GM12874 (cell line): ENCODE data around the gene ARHGEF17.

Source experiments
- TF ChIP-seq, protein P1 (sequence below): IDR thresholded peaks from 2 replicates; pipeline ENCODE4 v1.5.1; 2011; ENCODE audit warnings: low read depth, mild to moderate bottlenecking, control low read depth, low read length, moderate library complexity; ENCODE audit not compliant: insufficient read depth

ARHGEF17 gene

DNA sequence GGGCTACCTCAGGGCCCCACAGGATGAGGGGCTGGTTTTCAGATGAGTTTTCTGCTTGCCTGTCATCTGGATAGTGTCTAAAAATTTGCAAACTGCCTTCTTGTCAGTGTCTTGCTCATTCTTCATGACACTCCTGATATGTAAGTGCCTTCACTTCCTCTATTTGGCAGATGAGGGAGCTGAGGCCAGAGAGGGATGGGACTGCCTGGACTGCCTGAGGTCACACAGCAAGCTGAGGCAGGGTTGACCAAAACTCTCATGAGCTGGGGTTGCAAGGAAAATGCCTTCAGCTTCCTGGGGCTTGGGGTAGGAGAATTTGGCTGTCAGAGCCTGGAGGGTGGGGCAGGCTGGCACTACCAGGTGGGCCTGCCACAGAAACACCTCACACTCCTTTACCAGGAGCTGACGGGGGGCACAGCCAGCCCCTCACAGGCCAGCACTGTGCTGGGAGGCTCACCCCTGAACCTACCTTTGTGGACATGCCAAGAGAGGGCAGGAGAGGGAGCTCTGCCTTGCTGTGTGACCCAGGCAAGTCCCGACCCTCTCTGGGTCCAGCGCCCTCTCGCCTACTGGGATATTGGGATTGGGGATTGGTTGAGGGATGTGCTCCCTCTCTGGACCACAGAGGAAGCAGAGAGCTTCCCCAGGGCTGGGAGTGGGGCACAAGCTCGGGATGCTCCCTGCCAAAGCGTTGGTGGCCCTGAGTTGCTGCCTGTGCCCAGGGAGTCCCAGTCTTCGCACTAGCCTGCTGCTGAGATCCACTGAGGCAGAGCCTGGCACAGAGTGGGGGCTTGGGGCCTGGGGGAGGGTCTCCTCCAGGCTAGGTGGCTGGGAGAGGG is 37.8 kb upstream of the ARHGEF17 start:
- TF ChIP-seq, protein P1, sequence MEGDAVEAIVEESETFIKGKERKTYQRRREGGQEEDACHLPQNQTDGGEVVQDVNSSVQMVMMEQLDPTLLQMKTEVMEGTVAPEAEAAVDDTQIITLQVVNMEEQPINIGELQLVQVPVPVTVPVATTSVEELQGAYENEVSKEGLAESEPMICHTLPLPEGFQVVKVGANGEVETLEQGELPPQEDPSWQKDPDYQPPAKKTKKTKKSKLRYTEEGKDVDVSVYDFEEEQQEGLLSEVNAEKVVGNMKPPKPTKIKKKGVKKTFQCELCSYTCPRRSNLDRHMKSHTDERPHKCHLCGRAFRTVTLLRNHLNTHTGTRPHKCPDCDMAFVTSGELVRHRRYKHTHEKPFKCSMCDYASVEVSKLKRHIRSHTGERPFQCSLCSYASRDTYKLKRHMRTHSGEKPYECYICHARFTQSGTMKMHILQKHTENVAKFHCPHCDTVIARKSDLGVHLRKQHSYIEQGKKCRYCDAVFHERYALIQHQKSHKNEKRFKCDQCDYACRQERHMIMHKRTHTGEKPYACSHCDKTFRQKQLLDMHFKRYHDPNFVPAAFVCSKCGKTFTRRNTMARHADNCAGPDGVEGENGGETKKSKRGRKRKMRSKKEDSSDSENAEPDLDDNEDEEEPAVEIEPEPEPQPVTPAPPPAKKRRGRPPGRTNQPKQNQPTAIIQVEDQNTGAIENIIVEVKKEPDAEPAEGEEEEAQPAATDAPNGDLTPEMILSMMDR: no peak

- TF ChIP-seq, protein P1: no peak
These were observed 37.1 kb upstream of the ARHGEF17 start for GRCh38 chr11:73270855-73271477.

- TF ChIP-seq, protein P1: no peak
These were observed 36.0 kb upstream of the ARHGEF17 start, which contains the start of gene P2RY6 for GRCh38 chr11:73271936-73272679. TSS of gene P2RY6 (plus strand) at chr11:73272338. CDS start at chr11:73296519, 24,181 bp downstream.

DNA sequence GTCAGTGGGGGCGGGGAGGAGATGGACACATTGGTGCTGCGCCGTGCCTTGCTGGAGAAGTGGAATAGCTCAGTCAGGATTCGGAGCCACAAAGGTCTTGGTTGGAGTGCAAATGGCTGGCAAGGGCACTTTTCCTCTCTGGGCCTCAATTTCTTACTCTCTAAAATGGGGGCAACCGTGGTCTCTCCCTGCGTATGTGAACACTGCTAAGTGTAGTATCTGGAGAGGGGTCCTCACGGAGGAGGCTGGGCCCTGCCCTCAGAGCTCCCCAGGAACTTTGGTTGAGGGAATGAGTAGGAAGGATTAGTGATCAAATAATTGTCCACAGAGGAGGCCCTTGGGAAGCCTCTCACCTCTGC is 35.4 kb upstream of the ARHGEF17 start:
- TF ChIP-seq, protein P1: no peak

GRCh38 chr11:73273222-73273895 is 34.7 kb upstream of the ARHGEF17 start:
- TF ChIP-seq, protein P1: no peak

- TF ChIP-seq, protein P1: no peak
These were observed 33.2 kb upstream of the ARHGEF17 start for GRCh38 chr11:73274722-73275380.

DNA sequence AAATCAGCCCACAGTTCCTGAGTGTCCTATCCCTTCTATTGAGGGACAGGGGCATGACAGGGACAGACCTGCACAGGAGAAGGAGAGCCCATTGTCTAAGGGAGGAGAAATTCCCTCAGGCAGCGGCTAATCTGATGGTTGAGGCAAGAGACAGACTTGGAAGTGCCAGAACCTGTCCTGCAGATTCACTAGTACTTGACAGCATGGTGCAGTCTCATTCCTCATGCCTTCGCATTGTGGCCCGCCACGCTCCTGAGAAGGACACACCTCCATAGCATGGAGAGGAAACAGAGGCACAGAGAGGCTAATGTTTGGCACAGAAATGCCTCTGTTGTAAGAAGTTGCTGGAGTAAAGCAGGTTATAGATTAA is 32.7 kb upstream of the ARHGEF17 start:
- TF ChIP-seq, protein P1: no peak
